GM12878 (cell line): Measurements from ENCODE around the gene ABHD2. TPM values are rescaled to one million over a fixed set of nuclear protein-coding genes. Genes with fewer than 3 reads are reported as not detected.

Experiments used
- CBX3 ChIP-seq: fragments of 200-600 bp; sonication (generic); IDR thresholded peaks from 2 replicates; pipeline ENCODE4 v1.6.1; 2016; ENCODE audit warnings: low read depth, borderline replicate concordance
- E4F1 ChIP-seq: fragments of 450-650 bp; IDR thresholded peaks from 2 replicates; pipeline ENCODE4 v1.6.1; 2018; ENCODE audit warnings: borderline replicate concordance, mild to moderate bottlenecking; ENCODE audit not compliant: partially characterized antibody
- KAT2A ChIP-seq: conservative IDR thresholded peaks from 2 replicates; pipeline ENCODE4 v1.6.1; 2011; ENCODE audit warnings: low read depth, low read length; ENCODE audit not compliant: control insufficient read depth
- KDM1A ChIP-seq: fragments of 200-600 bp; sonication (generic); IDR thresholded peaks from 2 replicates; pipeline ENCODE4 v1.6.1; 2016; ENCODE audit warnings: borderline replicate concordance
- LARP7 ChIP-seq: fragments of 450-650 bp; IDR thresholded peaks from 2 replicates; pipeline ENCODE4 v1.6.1; 2017; ENCODE audit warnings: mild to moderate bottlenecking
- MTA2 ChIP-seq: fragments of 450-650 bp; IDR thresholded peaks from 2 replicates; pipeline ENCODE4 v1.6.1; 2016; ENCODE audit warnings: low read depth, mild to moderate bottlenecking, moderate library complexity
- NFYA ChIP-seq: IDR thresholded peaks from 2 replicates; pipeline ENCODE4 v1.6.1; 2011; ENCODE audit warnings: low read depth, mild to moderate bottlenecking, low read length, improper control_type of control experiment, borderline replicate concordance
- NFYB ChIP-seq: IDR thresholded peaks from 2 replicates; pipeline ENCODE4 v1.6.1; 2011; ENCODE audit warnings: low read depth, mild to moderate bottlenecking, low read length, improper control_type of control experiment, moderate library complexity; ENCODE audit not compliant: insufficient read depth
- PKNOX1 ChIP-seq: fragments of 450-650 bp; IDR thresholded peaks from 2 replicates; pipeline ENCODE4 v1.6.1; 2016; ENCODE audit warnings: mild to moderate bottlenecking
- POU2F2 ChIP-seq: IDR thresholded peaks from 3 replicates; pipeline ENCODE4 v1.6.1; 2011; ENCODE audit warnings: low read depth, mild to moderate bottlenecking, low read length, borderline replicate concordance
- RFX5 ChIP-seq: IDR thresholded peaks from 2 replicates; pipeline ENCODE4 v1.6.1; 2011; ENCODE audit warnings: low read depth, low read length, improper control_type of control experiment
- SIN3A ChIP-seq: IDR thresholded peaks from 2 replicates; pipeline ENCODE4 v1.6.1; 2012; ENCODE audit warnings: low read depth, low read length, improper control_type of control experiment
- SMARCA5 ChIP-seq: fragments of 450-650 bp; IDR thresholded peaks from 2 replicates; pipeline ENCODE4 v1.6.1; 2017; ENCODE audit warnings: mild to moderate bottlenecking
- SRF ChIP-seq, 2 experiments: IDR thresholded peaks; 2 replicates each; pipeline ENCODE4 v1.6.1; 2011; ENCODE audit warnings: low read depth in 2 of 2, low read length in 2 of 2, mild to moderate bottlenecking in 1 of 2, moderate library complexity in 1 of 2
- TAF1 ChIP-seq: IDR thresholded peaks from 2 replicates; pipeline ENCODE4 v1.6.1; 2011; ENCODE audit warnings: mild to moderate bottlenecking, low read depth, low read length, borderline replicate concordance
- YBX1 ChIP-seq: fragments of 450-650 bp; IDR thresholded peaks from 2 replicates; pipeline ENCODE4 v1.6.1; 2016; ENCODE audit warnings: antibody characterized with exemption
- ZBED1 ChIP-seq: IDR thresholded peaks from 2 replicates; pipeline ENCODE4 v1.6.1; 2016; ENCODE audit warnings: borderline replicate concordance
- ZBTB11 ChIP-seq: fragments of 450-650 bp; formaldehyde crosslinking; IDR thresholded peaks from 2 replicates; pipeline ENCODE4 v1.5.0; 2022; ENCODE audit warnings: mild to moderate bottlenecking, missing genetic modification characterization
- polyA plus RNA-seq, 11 experiments: library from polyadenylated mRNA; depleted of rRNA in 4 of 11; unstranded in 6 of 11; stranded (reverse) in 5 of 11; fragments of >200 nt; fragmentation: Nextera tagmentation in 4 of 11; fragmentation: Illumina TruSeq in 1 of 11; extraction: Ambion mirVana in 4 of 11; extraction: Trizol in 1 of 11; gene quantifications; 1 replicate in 1 of 11; 2 replicates in 10 of 11; pipeline versions ENCODE4 v1.2.1 to v1.2.3, GENCODE V29; 2011 to 2016; ENCODE audit warnings: inconsistent platforms in 2 of 11, missing spikeins in 2 of 11, low read depth in 1 of 11
- total RNA-seq, 4 experiments: library from RNA; depleted of rRNA in 3 of 4; stranded (reverse); fragments of >200 nt in 3 of 4; fragmentation: Illumina TruSeq in 1 of 4; extraction: Trizol in 1 of 4; gene quantifications; 2 replicates each; pipeline versions ENCODE4 v1.2.1 to v1.2.3, GENCODE V29; 2013 to 2021
- TF ChIP-seq, protein P1 (sequence below): fragments of 450-650 bp; IDR thresholded peaks from 2 replicates; pipeline ENCODE4 v1.6.1; 2017; ENCODE audit warnings: mild to moderate bottlenecking, moderate library complexity

The ABHD2 gene
- total and polyA plus RNA-seq, 10 of the 15 experiments (the other 5 are each of a cell fraction or from before 2014, with no cell fraction given): 1.2 to 33.6 (median 20.4) TPM

- TF ChIP-seq SMARCA5 (no peak), PKNOX1 (peak; percentile 100), ZBED1 (no peak), YBX1 (no peak), NFYA (peak; percentile 94), MTA2 (peak; percentile 73), KDM1A (no peak), TAF1 (peak; percentile 61), RFX5 (peak; percentile 50; the same call in 1 of the 2 replicates), NFYB (peak; percentile 95), ZBTB11 (CRISPR knock-in tag) (no peak), CBX3 (no peak), POU2F2 (peak; percentile 52; the same call in 1 of the 3 replicates), KAT2A (no peak), LARP7 (no peak; the same call in 1 of the 2 replicates), SIN3A (peak; percentile 61), SRF (IDR thresholded peaks at IDR 0.05; ENCODE audit: low read depth in 2 of 2, low read length in 2 of 2) (0 out of 4 replicates have a peak, but pooled peaks of 1 of the 2 experiments have one; percentile 9), E4F1 (peak; percentile 71)
- TF ChIP-seq, protein P1, sequence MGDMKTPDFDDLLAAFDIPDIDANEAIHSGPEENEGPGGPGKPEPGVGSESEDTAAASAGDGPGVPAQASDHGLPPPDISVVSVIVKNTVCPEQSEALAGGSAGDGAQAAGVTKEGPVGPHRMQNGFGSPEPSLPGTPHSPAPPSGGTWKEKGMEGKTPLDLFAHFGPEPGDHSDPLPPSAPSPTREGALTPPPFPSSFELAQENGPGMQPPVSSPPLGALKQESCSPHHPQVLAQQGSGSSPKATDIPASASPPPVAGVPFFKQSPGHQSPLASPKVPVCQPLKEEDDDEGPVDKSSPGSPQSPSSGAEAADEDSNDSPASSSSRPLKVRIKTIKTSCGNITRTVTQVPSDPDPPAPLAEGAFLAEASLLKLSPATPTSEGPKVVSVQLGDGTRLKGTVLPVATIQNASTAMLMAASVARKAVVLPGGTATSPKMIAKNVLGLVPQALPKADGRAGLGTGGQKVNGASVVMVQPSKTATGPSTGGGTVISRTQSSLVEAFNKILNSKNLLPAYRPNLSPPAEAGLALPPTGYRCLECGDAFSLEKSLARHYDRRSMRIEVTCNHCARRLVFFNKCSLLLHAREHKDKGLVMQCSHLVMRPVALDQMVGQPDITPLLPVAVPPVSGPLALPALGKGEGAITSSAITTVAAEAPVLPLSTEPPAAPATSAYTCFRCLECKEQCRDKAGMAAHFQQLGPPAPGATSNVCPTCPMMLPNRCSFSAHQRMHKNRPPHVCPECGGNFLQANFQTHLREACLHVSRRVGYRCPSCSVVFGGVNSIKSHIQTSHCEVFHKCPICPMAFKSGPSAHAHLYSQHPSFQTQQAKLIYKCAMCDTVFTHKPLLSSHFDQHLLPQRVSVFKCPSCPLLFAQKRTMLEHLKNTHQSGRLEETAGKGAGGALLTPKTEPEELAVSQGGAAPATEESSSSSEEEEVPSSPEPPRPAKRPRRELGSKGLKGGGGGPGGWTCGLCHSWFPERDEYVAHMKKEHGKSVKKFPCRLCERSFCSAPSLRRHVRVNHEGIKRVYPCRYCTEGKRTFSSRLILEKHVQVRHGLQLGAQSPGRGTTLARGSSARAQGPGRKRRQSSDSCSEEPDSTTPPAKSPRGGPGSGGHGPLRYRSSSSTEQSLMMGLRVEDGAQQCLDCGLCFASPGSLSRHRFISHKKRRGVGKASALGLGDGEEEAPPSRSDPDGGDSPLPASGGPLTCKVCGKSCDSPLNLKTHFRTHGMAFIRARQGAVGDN: peak; percentile 82; the same call in 1 of the 2 replicates
Observed at GRCh38 chr15:89087830-89088604, at the start of gene ABHD2 (continued).
